HEK293 (cell line): Measurements from ENCODE around the gene RTKN.

Experiments used
- CTCF ChIA-PET: fragments of 350-600 bp; formaldehyde crosslinking; extraction: SDS; loops from one replicate; lab custom pipeline; 2021; ENCODE audit warnings: antibody characterized with exemption; lab: Yijun Ruan, JAX
- POLR2A ChIA-PET: fragments of 300-600 bp; formaldehyde crosslinking; extraction: SDS; loops from one replicate; lab custom pipeline; 2020; ENCODE audit warnings: antibody characterized with exemption, inconsistent platforms; lab: Yijun Ruan, JAX
- H3K27ac ChIP-seq: fragments of 200-500 bp; sonication (Bioruptor generic); 2 replicates; pipeline ENCODE4 v1.5.1; 2014; ENCODE audit warnings: low read depth, low read length, control low read depth, inconsistent platforms; ENCODE audit errors: extremely low read depth
- H3K36me3 ChIP-seq, 2 experiments: fragments of 200-500 bp in 1 of 2; sonication (Bioruptor generic) in 1 of 2; 1 replicate in 1 of 2; 2 replicates in 1 of 2; pipeline ENCODE4 v1.5.1; 2014 to 2017; ENCODE audit warnings: inconsistent platforms in 2 of 2, low read length in 2 of 2; ENCODE audit not compliant: control insufficient read depth in 2 of 2, insufficient read depth in 1 of 2
- H3K4me1 ChIP-seq: fragments of 200-500 bp; sonication (Bioruptor generic); 2 replicates; pipeline ENCODE4 v1.5.1; 2014; ENCODE audit warnings: mild to moderate bottlenecking, low read length, inconsistent platforms; ENCODE audit not compliant: control insufficient read depth, insufficient read depth
- H3K4me3 ChIP-seq: 2 replicates; pipeline ENCODE4 v1.5.1; 2011; ENCODE audit warnings: low read depth, mild to moderate bottlenecking, control low read depth, low read length, moderate library complexity
- H3K9me3 ChIP-seq: fragments of 200-500 bp; sonication (Bioruptor generic); 2 replicates; pipeline ENCODE4 v1.5.1; 2014; ENCODE audit warnings: low read depth, low read length, inconsistent platforms; ENCODE audit not compliant: control insufficient read depth, insufficient read depth
- KLF17 ChIP-seq: fragments of 450-650 bp; formaldehyde crosslinking; IDR thresholded peaks from 2 replicates; pipeline ENCODE4 v1.5.1; 2016; ENCODE audit warnings: missing biosample characterization, missing genetic modification characterization
- PRDM10 ChIP-seq: fragments of 450-650 bp; formaldehyde crosslinking; IDR thresholded peaks from 2 replicates; pipeline ENCODE4 v1.5.1; 2016; ENCODE audit warnings: missing biosample characterization, missing genetic modification characterization
- ZBTB17 ChIP-seq: fragments of 450-650 bp; formaldehyde crosslinking; IDR thresholded peaks from 2 replicates; pipeline ENCODE4 v1.5.1; 2016; ENCODE audit warnings: missing biosample characterization, missing genetic modification characterization
- ZNF184 ChIP-seq: fragments of 450-650 bp; IDR thresholded peaks from 2 replicates; pipeline ENCODE4 v1.5.1; 2018; ENCODE audit warnings: missing biosample characterization, mild to moderate bottlenecking, missing genetic modification characterization
- ZNF433 ChIP-seq: fragments of 450-650 bp; formaldehyde crosslinking; IDR thresholded peaks from 2 replicates; pipeline ENCODE4 v1.5.1; 2016; ENCODE audit warnings: missing biosample characterization, missing genetic modification characterization, low read depth
- ZNF548 ChIP-seq: fragments of 450-650 bp; formaldehyde crosslinking; IDR thresholded peaks from 2 replicates; pipeline ENCODE4 v1.5.1; 2016; ENCODE audit warnings: missing biosample characterization, missing genetic modification characterization
- TF ChIP-seq, protein P1 (sequence below): fragments of 450-650 bp; formaldehyde crosslinking; IDR thresholded peaks from 2 replicates; pipeline ENCODE4 v1.5.1; 2017; ENCODE audit warnings: missing biosample characterization, missing genetic modification characterization
- TF ChIP-seq, protein P2 (sequence below): fragments of 450-650 bp; formaldehyde crosslinking; IDR thresholded peaks from 2 replicates; pipeline ENCODE4 v1.5.1; 2016; ENCODE audit warnings: missing biosample characterization, missing genetic modification characterization

Gene RTKN

DNA sequence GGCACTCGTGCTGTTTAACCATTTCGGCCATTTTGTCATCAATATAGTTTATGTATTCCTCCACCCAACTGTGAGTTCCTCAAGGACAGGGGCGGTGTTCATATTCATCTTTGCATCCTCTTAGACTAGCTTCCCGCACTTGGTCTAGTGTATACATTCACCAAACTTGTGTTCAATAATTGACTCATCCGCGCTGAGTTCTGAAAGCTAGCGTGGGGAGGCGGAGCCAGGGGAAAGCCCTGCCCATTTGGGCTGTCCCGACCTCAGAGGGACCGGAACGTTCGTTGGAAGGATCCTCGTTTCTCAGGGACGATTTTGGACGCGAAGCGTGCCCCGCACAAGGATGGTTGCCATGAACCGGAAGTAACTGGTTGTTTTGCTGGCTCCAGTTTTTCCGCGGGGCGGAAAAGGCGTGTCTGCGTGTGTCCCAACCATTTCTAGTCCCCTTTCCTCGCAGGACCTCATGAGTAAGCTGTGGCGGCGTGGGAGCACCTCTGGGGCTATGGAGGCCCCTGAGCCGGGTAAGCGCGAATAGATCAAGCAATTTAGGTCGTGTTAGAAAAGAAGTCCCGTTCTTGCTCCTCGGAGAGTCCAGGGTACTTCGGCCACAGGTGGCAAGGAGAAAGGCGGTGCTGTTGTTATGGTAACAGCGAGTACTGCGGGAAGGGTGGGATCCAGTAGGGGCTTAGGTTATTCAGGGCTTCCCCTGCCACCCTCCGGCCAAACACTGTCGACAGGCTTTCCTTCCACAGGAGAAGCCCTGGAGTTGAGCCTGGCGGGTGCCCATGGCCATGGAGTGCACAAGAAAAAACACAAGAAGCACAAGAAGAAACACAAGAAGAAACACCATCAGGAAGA lies 13.1 kb upstream of the RTKN start, which contains the start of gene INO80B (continued):
- peak; percentile 99 for TF ChIP-seq KLF17 (tag by site-specific recombination)
- TF ChIP-seq, protein P1, sequence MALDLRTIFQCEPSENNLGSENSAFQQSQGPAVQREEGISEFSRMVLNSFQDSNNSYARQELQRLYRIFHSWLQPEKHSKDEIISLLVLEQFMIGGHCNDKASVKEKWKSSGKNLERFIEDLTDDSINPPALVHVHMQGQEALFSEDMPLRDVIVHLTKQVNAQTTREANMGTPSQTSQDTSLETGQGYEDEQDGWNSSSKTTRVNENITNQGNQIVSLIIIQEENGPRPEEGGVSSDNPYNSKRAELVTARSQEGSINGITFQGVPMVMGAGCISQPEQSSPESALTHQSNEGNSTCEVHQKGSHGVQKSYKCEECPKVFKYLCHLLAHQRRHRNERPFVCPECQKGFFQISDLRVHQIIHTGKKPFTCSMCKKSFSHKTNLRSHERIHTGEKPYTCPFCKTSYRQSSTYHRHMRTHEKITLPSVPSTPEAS, result peak; percentile 53
- TF ChIP-seq, protein P2, sequence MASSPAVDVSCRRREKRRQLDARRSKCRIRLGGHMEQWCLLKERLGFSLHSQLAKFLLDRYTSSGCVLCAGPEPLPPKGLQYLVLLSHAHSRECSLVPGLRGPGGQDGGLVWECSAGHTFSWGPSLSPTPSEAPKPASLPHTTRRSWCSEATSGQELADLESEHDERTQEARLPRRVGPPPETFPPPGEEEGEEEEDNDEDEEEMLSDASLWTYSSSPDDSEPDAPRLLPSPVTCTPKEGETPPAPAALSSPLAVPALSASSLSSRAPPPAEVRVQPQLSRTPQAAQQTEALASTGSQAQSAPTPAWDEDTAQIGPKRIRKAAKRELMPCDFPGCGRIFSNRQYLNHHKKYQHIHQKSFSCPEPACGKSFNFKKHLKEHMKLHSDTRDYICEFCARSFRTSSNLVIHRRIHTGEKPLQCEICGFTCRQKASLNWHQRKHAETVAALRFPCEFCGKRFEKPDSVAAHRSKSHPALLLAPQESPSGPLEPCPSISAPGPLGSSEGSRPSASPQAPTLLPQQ (tag by site-specific recombination), result peak; percentile 79
- TF ChIP-seq PRDM10 (tag by site-specific recombination), result peak; percentile 95
- TF ChIP-seq ZNF433 (tag by site-specific recombination), result no peak
- TF ChIP-seq ZNF184, result 0 out of 2 replicates have a peak, but pooled peaks have one; percentile 76
- TF ChIP-seq ZBTB17 (tag by site-specific recombination), result peak; percentile 96

GRCh38 chr2:74450570-74451190 lies 8.9 kb upstream of the RTKN start:
- Histone ChIP-seq H3K36me3 (no peaks in the 10 kb centered on the region), H3K4me3 (no peak overlapping the region), H3K4me1 (no peaks in the 10 kb centered on the region), H3K9me3 (no peaks in the 10 kb centered on the region), H3K27ac (no peak overlapping the region)
- POLR2A ChIA-PET, result interaction anchor here (1.3 kb wide), 1 partner anchor 10 kb away, joined by 3 read pairs; no protein-coding TSS in a partner anchor
- CTCF ChIA-PET, result interaction anchor here (1.5 kb wide), 1 partner anchor 11 kb away, joined by 6 read pairs; no protein-coding TSS in a partner anchor
- peak; percentile 65 for TF ChIP-seq PRDM10 (tag by site-specific recombination)
- no peak for TF ChIP-seq ZNF548 (tag by site-specific recombination)
